IMR-90 (cell line): ENCODE results near the gene ARHGAP45. TPM values are rescaled to one million over a fixed set of nuclear protein-coding genes. Genes with fewer than 3 reads are reported as not detected.

Experiments used
- ATAC-seq: fragments of 200-7000 bp; cut with Tn5 transposase; 2 replicates; pipeline ENCODE4 v1.9.1; 2020; ENCODE audit warnings: low read depth, mild to moderate bottlenecking, moderate library complexity
- BruUV-seq: library from RNA; stranded (reverse); fragments of 400-500 nt; replicated peaks from 2 replicates; lab custom pipeline; 2021; lab: Mats Ljungman, UMichigan
- CTCF ChIA-PET: fragments of 300-600 bp; formaldehyde crosslinking; extraction: SDS; loops from one replicate; lab custom pipeline; 2021; ENCODE audit warnings: antibody characterized with exemption; lab: Yijun Ruan, JAX
- POLR2A ChIA-PET: fragments of 300-600 bp; sonication (Branson Sonifier 250); formaldehyde crosslinking; loops from one replicate; lab custom pipeline; 2022; ENCODE audit warnings: antibody characterized with exemption; ENCODE audit not compliant: unreplicated experiment; lab: Charles Lee
- DNase-seq: peaks from one replicate; pipeline ENCODE4 v3.0.0; 2013
- H2AFZ ChIP-seq: replicated peaks from 2 replicates; pipeline ENCODE3; 2013; ENCODE audit warnings: low read length, mild to moderate bottlenecking; ENCODE audit not compliant: poor library complexity
- H2AK5ac ChIP-seq: 2 replicates; pipeline ENCODE4 v1.6.1; 2013; ENCODE audit warnings: low read depth, low read length, inconsistent platforms
- H2AK9ac ChIP-seq: replicated peaks from 2 replicates; pipeline ENCODE3; 2013; ENCODE audit warnings: mild to moderate bottlenecking, low read depth, low read length, moderate library complexity; ENCODE audit not compliant: poor library complexity
- H2BK120ac ChIP-seq: 2 replicates; pipeline ENCODE4 v1.6.1; 2013; ENCODE audit warnings: low read depth, low read length, inconsistent platforms
- H2BK15ac ChIP-seq: 3 replicates; pipeline ENCODE4 v1.6.1; 2013; ENCODE audit warnings: low read depth, low read length, inconsistent platforms
- H2BK20ac ChIP-seq: 2 replicates; pipeline ENCODE4 v1.6.1; 2013; ENCODE audit warnings: low read depth, mild to moderate bottlenecking, inconsistent platforms, low read length, moderate library complexity
- H2BK5ac ChIP-seq: 2 replicates; pipeline ENCODE4 v1.6.1; 2013; ENCODE audit warnings: mild to moderate bottlenecking, low read depth, low read length, inconsistent platforms; ENCODE audit not compliant: poor library complexity, severe bottlenecking
- H3K14ac ChIP-seq: replicated peaks from 2 replicates; pipeline ENCODE4 v1.6.1; 2013; ENCODE audit warnings: low read depth, low read length, inconsistent platforms
- H3K18ac ChIP-seq: 2 replicates; pipeline ENCODE4 v1.6.1; 2013; ENCODE audit warnings: low read depth, low read length, control low read depth
- H3K23ac ChIP-seq: 2 replicates; pipeline ENCODE4 v1.6.1; 2013; ENCODE audit warnings: low read depth, low read length, inconsistent platforms
- H3K27ac ChIP-seq: 2 replicates; pipeline ENCODE4 v1.5.1; 2013; ENCODE audit warnings: mild to moderate bottlenecking, control low read depth, low read length; ENCODE audit not compliant: insufficient read depth
- H3K27me3 ChIP-seq: 2 replicates; pipeline ENCODE4 v1.6.1; 2013; ENCODE audit warnings: low read length; ENCODE audit not compliant: control insufficient read depth, insufficient read depth
- H3K36me3 ChIP-seq: 2 replicates; pipeline ENCODE4 v1.6.1; 2013; ENCODE audit warnings: low read length, mixed read lengths; ENCODE audit not compliant: control insufficient read depth, insufficient read depth
- H3K4ac ChIP-seq: 2 replicates; pipeline ENCODE4 v1.6.1; 2013; ENCODE audit warnings: low read depth, low read length, inconsistent platforms
- H3K4me1 ChIP-seq: 2 replicates; pipeline ENCODE4 v1.6.1; 2013; ENCODE audit warnings: low read length, mixed read lengths; ENCODE audit not compliant: control insufficient read depth, insufficient read depth
- H3K4me2 ChIP-seq: 2 replicates; pipeline ENCODE4 v1.6.1; 2013; ENCODE audit warnings: low read depth, mild to moderate bottlenecking, control low read depth, low read length, moderate library complexity
- H3K4me3 ChIP-seq: 2 replicates; pipeline ENCODE4 v1.5.1; 2013; ENCODE audit warnings: low read depth, mild to moderate bottlenecking, control low read depth, low read length, moderate library complexity; ENCODE audit not compliant: insufficient read depth
- H3K56ac ChIP-seq: 2 replicates; pipeline ENCODE4 v1.6.1; 2013; ENCODE audit warnings: low read length, inconsistent platforms; ENCODE audit not compliant: insufficient read depth; ENCODE audit errors: extremely low read depth
- H3K79me1 ChIP-seq, 2 experiments: 2 replicates each; pipeline ENCODE4 v1.6.1; 2013; ENCODE audit warnings: low read length in 2 of 2, inconsistent platforms in 1 of 2, low read depth in 1 of 2
- H3K9ac ChIP-seq: 2 replicates; pipeline ENCODE4 v1.6.1; 2013; ENCODE audit warnings: low read depth, low read length, control low read depth
- H3K9me1 ChIP-seq: 2 replicates; pipeline ENCODE4 v1.6.1; 2013; ENCODE audit warnings: low read length, inconsistent platforms; ENCODE audit not compliant: insufficient read depth
- H3K9me3 ChIP-seq: 2 replicates; pipeline ENCODE4 v1.6.1; 2013; ENCODE audit warnings: low read length; ENCODE audit not compliant: control insufficient read depth, insufficient read depth
- H4K20me1 ChIP-seq: 2 replicates; pipeline ENCODE4 v1.6.1; 2013; ENCODE audit warnings: low read length, inconsistent platforms; ENCODE audit not compliant: insufficient read depth
- H4K5ac ChIP-seq: 2 replicates; pipeline ENCODE4 v1.6.1; 2013; ENCODE audit warnings: mild to moderate bottlenecking, low read depth, low read length, control low read depth
- H4K8ac ChIP-seq, 2 experiments: 2 replicates each; pipeline ENCODE4 v1.6.1; 2013; ENCODE audit warnings: low read depth in 2 of 2, low read length in 2 of 2, control low read depth in 1 of 2, inconsistent platforms in 1 of 2
- H4K91ac ChIP-seq: 2 replicates; pipeline ENCODE4 v1.6.1; 2013; ENCODE audit warnings: low read depth, low read length, inconsistent platforms; ENCODE audit not compliant: insufficient read depth
- CEBPB ChIP-seq: IDR thresholded peaks from 2 replicates; pipeline ENCODE4 v1.6.1; 2012; ENCODE audit warnings: low read depth, low read length, improper control_type of control experiment
- CHD1 ChIP-seq: IDR thresholded peaks from 2 replicates; pipeline ENCODE4 v1.6.1; 2012; ENCODE audit warnings: low read depth, low read length, improper control_type of control experiment
- MAFK ChIP-seq: IDR thresholded peaks from 2 replicates; pipeline ENCODE4 v1.6.1; 2012; ENCODE audit warnings: low read depth, low read length, improper control_type of control experiment
- MAZ ChIP-seq: IDR thresholded peaks from 2 replicates; pipeline ENCODE4 v1.6.1; 2012; ENCODE audit warnings: low read depth, mild to moderate bottlenecking, low read length, improper control_type of control experiment, moderate library complexity, borderline replicate concordance
- NFE2L2 ChIP-seq: fragments of 150-350 bp; IDR thresholded peaks from 2 replicates; pipeline ENCODE4 v1.6.1; 2016; ENCODE audit warnings: low read depth, mild to moderate bottlenecking, low read length
- RCOR1 ChIP-seq: IDR thresholded peaks from 2 replicates; pipeline ENCODE4 v1.6.1; 2012; ENCODE audit warnings: mild to moderate bottlenecking, low read length, improper control_type of control experiment; ENCODE audit not compliant: insufficient replicate concordance
- SMC3 ChIP-seq: fragments of 150-350 bp; IDR thresholded peaks from 2 replicates; pipeline ENCODE4 v1.6.1; 2016; ENCODE audit warnings: low read depth, mild to moderate bottlenecking, antibody characterized with exemption, low read length, moderate library complexity
- WGBS, 2 experiments: methylation state at CpG; one replicate each; pipeline versions ENCODE4 v1.1.5 to v1.1.7; 2013; ENCODE audit warnings: missing lambda C conversion rate in 2 of 2; ENCODE audit not compliant: insufficient read length in 1 of 2; ENCODE audit errors: extremely low coverage in 2 of 2; 5-methylcytosine and 5-hydroxymethylcytosine counted together
- dilution Hi-C: fragments of 300-500 bp; cut with HindIII; formaldehyde crosslinking; loops from one replicate; pipeline ENCODE4 v1.14.3; 2018; ENCODE audit warnings: low sequenced_read_pairs; ENCODE audit not compliant: unreplicated experiment
- in situ Hi-C: fragments of 300-500 bp; cut with MboI; formaldehyde crosslinking; loops from 3 replicates; pipeline ENCODE4 v1.14.3; 2019; ENCODE audit warnings: low sequenced_read_pairs, inconsistent platforms, mixed read lengths
- intact Hi-C: fragments of 100-400 bp; cut with micrococcal nuclease; formaldehyde crosslinking; loops from 2 replicates; pipeline ENCODE4 v1.10.0; 2022
- polyA plus RNA-seq, 3 experiments: library from polyadenylated mRNA; depleted of rRNA; stranded (reverse); fragments of >200 nt; gene quantifications; 2 replicates each; pipeline ENCODE4 v1.2.3, GENCODE V29; 2012; ENCODE audit warnings: low replicate concordance in 1 of 3
- total RNA-seq: library from RNA; depleted of rRNA; stranded (reverse); fragments of >200 nt; gene quantifications from 2 replicates; pipeline ENCODE4 v1.2.3, GENCODE V29; 2012
- TF ChIP-seq, protein P1 (sequence below): fragments of 150-350 bp; IDR thresholded peaks from 2 replicates; pipeline ENCODE4 v1.6.1; 2016; ENCODE audit warnings: low read depth, mild to moderate bottlenecking, low read length, moderate library complexity, borderline replicate concordance
- TF ChIP-seq, protein P2 (sequence below): conservative IDR thresholded peaks from 2 replicates; pipeline ENCODE4 v1.5.1; 2012; ENCODE audit warnings: mild to moderate bottlenecking, low read depth, low read length, improper control_type of control experiment
- TF ChIP-seq, protein P3 (sequence below): fragments of 150-350 bp; IDR thresholded peaks from 2 replicates; pipeline ENCODE4 v1.6.1; 2017; ENCODE audit warnings: mild to moderate bottlenecking, antibody characterized with exemption, low read length, low read depth

ARHGAP45 gene
- total and polyA plus RNA-seq, 2 of the 4 experiments (the other 2 are of a cell fraction) = 1.3 to 1.7 TPM

DNA sequence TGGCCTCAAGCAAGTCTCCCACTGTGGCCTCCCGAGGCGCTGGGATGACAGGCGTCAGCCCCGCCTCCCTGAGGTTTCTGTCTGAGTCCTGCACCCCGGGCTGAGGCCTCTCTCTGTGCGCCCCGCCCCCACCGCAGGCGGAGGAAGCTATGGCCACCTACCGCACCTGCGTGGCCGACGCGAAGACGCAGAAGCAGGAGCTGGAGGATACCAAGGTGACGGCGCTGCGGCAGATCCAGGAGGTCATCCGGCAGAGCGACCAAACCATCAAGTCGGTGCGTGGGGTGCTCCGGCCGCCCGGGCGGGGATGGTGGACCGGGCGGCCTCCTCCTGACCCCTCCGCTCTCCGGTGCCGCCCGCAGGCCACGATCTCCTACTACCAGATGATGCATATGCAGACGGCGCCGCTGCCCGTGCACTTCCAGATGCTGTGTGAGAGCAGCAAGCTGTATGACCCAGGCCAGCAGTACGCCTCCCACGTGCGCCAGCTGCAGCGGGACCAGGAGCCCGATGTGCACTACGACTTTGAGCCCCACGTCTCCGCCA is 12.7 kb downstream of the ARHGAP45 start:
- Histone ChIP-seq H4K91ac (no peak overlapping the region), H3K23ac (no peak overlapping the region), H4K20me1 (no peaks in the 10 kb centered on the region), H2BK120ac (no peak overlapping the region), H3K4me1 (no peaks in the 10 kb centered on the region), H3K18ac (no peak overlapping the region), H4K5ac (no peak overlapping the region), H3K27ac (no peak overlapping the region), H2BK5ac (no peak overlapping the region), H4K8ac (no peak overlapping the region), H3K36me3 (no peaks in the 10 kb centered on the region), H2BK15ac (no peak overlapping the region), H3K9me3 (peaks cover 2% of the 10 kb centered on the region; the same call in 1 of the 2 replicates), H3K14ac (no peak overlapping the region), H2AK5ac (no peak overlapping the region), H3K9ac (no peak overlapping the region), H3K4ac (no peak overlapping the region), H2BK20ac (no peak overlapping the region), H3K27me3 (no peaks in the 10 kb centered on the region), H3K4me3 (no peak overlapping the region), H3K4me2 (no peak overlapping the region), H3K9me1 (no peaks in the 10 kb centered on the region), H2AK9ac (no peak overlapping the region), H3K79me1 (no peaks in the 10 kb centered on the region), H2AFZ (no peak overlapping the region), H3K56ac (no peak overlapping the region)
- CTCF ChIA-PET = interaction anchor here (0.6 to 0.7 kb wide), 2 partner anchors 9 to 32 kb away, joined by 3 to 4 read pairs; no protein-coding TSS in a partner anchor
- intact Hi-C loops = no loop called here
- DNase-seq = no peak
- in situ Hi-C loops = no loop called here
- dilution Hi-C loops = no loop called here
- no peak for TF ChIP-seq MAZ
- no peak for TF ChIP-seq RCOR1
- TF ChIP-seq, protein P1, sequence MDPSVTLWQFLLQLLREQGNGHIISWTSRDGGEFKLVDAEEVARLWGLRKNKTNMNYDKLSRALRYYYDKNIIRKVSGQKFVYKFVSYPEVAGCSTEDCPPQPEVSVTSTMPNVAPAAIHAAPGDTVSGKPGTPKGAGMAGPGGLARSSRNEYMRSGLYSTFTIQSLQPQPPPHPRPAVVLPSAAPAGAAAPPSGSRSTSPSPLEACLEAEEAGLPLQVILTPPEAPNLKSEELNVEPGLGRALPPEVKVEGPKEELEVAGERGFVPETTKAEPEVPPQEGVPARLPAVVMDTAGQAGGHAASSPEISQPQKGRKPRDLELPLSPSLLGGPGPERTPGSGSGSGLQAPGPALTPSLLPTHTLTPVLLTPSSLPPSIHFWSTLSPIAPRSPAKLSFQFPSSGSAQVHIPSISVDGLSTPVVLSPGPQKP = no peak
- no peak for TF ChIP-seq CHD1
- TF ChIP-seq MAFK = no peak
- no peak for TF ChIP-seq NFE2L2
- TF ChIP-seq, protein P2, sequence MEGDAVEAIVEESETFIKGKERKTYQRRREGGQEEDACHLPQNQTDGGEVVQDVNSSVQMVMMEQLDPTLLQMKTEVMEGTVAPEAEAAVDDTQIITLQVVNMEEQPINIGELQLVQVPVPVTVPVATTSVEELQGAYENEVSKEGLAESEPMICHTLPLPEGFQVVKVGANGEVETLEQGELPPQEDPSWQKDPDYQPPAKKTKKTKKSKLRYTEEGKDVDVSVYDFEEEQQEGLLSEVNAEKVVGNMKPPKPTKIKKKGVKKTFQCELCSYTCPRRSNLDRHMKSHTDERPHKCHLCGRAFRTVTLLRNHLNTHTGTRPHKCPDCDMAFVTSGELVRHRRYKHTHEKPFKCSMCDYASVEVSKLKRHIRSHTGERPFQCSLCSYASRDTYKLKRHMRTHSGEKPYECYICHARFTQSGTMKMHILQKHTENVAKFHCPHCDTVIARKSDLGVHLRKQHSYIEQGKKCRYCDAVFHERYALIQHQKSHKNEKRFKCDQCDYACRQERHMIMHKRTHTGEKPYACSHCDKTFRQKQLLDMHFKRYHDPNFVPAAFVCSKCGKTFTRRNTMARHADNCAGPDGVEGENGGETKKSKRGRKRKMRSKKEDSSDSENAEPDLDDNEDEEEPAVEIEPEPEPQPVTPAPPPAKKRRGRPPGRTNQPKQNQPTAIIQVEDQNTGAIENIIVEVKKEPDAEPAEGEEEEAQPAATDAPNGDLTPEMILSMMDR = no peak
- TF ChIP-seq SMC3 = no peak
- TF ChIP-seq CEBPB = no peak
- TF ChIP-seq, protein P3, sequence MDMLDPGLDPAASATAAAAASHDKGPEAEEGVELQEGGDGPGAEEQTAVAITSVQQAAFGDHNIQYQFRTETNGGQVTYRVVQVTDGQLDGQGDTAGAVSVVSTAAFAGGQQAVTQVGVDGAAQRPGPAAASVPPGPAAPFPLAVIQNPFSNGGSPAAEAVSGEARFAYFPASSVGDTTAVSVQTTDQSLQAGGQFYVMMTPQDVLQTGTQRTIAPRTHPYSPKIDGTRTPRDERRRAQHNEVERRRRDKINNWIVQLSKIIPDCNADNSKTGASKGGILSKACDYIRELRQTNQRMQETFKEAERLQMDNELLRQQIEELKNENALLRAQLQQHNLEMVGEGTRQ = no peak
- WGBS, 2 experiments = 87% methylated on average over 39 of the region's 45 CpGs; no CpG with 5 or more reads in 1 of the 2 experiments
- no TSS peak for BruUV-seq
- no peak for ATAC-seq
- POLR2A ChIA-PET = no interaction called here
